ENCODE measurements around the gene SEMA4A. TPM values are rescaled to one million over a fixed set of nuclear protein-coding genes. Genes with fewer than 3 reads are reported as not detected.
"Not testable (repeated sequence)": the region's sequence is repeated elsewhere in the genome, so short reads cannot be mapped to it uniquely, and the experiment has no call there.

SEMA4A gene
- total RNA-seq, 4 donors from 2014 or later, result 21.4 to 36.6 (median 23.1) TPM

DNA sequence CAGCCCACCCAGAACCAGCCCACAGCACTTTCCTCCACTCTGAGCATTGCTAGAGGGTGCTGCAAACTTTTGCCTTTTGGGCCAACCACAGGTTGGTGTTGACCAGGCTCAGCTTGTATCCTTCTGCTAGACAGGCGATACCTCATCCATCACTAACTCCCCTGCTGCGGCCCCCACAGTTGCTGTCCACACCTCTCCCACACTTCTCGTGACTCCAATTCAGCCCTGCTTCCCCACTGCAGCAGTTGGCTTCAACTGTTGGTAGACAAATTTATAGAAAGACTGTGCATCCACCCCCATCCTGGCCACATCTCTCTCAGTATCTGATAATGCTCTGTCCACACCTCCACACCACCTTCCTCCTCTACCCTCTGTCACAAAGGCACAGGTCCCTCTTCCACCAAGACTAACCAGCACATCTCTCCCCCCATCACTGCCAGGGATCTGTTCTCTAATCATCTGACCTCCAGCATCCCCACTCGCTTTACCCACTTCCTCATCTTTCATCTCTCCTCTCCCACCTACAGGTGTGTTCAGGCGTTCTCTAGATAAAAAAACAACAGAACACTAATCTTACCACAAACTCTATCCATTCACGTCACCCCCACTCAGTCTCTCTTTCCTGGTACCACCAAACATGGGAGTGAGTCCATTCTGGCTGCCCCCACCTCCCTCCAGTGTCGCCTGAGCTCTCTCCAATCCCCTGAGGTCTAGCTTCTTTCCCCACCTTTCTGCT lies 24.7 kb downstream of the SEMA4A start:
- peaks cover 0 to 53% (median 8%) of the 10 kb centered on the region in 3 donors for H3K36me3 ChIP-seq
- WGBS, 2 donors, result 73 to 83% methylated on average over 7 of the region's 7 CpGs
- no peak overlapping the region for H3K4me3 ChIP-seq
- no peak overlapping the region for H3K27ac ChIP-seq
- DNase-seq, result no peak
- intact Hi-C loops (cut with DNase I), result no loop called here
- no peaks in the 10 kb centered on the region for H3K4me1 ChIP-seq
- H3K9me3 ChIP-seq, result no peaks in the 10 kb centered on the region
- no peak for TF ChIP-seq POLR2A (IDR thresholded peaks at IDR 0.05)
- TF ChIP-seq CTCF (IDR thresholded peaks at IDR 0.05), result no peak
- no peaks in the 10 kb centered on the region for H3K27me3 ChIP-seq

DNA sequence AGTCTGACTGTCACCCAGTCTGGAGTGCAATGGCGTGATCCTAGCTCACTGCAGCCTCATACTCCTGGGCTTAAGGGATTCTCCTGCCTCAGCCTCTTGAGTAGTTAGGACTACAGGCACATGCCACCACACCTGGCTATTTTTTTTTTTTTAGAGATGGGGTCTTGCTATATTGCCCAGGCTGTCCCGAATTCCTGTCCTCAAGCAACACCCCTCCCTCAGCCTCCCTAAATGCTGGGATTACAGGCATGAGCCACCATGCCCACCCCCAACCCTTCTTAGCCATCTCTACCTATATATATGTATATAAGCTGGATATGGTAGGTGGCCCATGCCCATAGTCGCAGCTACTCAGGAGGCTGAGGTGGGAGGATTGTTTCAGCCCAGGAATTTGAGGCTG lies 27.1 kb downstream of the SEMA4A start:
- no peak for DNase-seq
- TF ChIP-seq POLR2A (IDR thresholded peaks at IDR 0.05) (no peak), CTCF (IDR thresholded peaks at IDR 0.05) (no peak)
- no peaks in the 10 kb centered on the region for H3K9me3 ChIP-seq
- intact Hi-C loops (cut with DNase I), result no loop called here
- peaks cover 0 to 29% (median under 1%) of the 10 kb centered on the region in 3 donors for H3K36me3 ChIP-seq
- 94 to 100% methylated on average over 3 of the region's 3 CpGs for WGBS, 2 donors
- no peaks in the 10 kb centered on the region for H3K4me1 ChIP-seq
- H3K4me3 ChIP-seq, result no peak overlapping the region
- H3K27me3 ChIP-seq, result no peaks in the 10 kb centered on the region
- no peak overlapping the region for H3K27ac ChIP-seq

- H3K9me3 ChIP-seq; H3K27me3 ChIP-seq; H3K27ac ChIP-seq; DNase-seq; H3K4me1 ChIP-seq; intact Hi-C loops (cut with DNase I); H3K4me3 ChIP-seq: not testable (repeated sequence)
- H3K36me3 ChIP-seq, result peaks cover 0 to 19% (median 0%) of the 10 kb centered on the region in 3 donors
- 37 to 44% methylated on average over 3 to 8 of the region's 8 CpGs for WGBS, 2 donors
Measured at GRCh38 chr1:156181391-156181924, 28.1 kb downstream of the SEMA4A start.

GRCh38 chr1:156182010-156182779 lies 28.8 kb downstream of the SEMA4A start:
- H3K4me3 ChIP-seq; H3K9me3 ChIP-seq; intact Hi-C loops (cut with DNase I); H3K4me1 ChIP-seq; DNase-seq; H3K27me3 ChIP-seq; H3K27ac ChIP-seq: not testable (repeated sequence)
- WGBS, 2 donors, result 82 to 91% methylated on average over 12 of the region's 12 CpGs
- H3K36me3 ChIP-seq, result peaks cover 0 to 12% (median 0%) of the 10 kb centered on the region in 3 donors

GRCh38 chr1:156186347-156187177 lies 33.2 kb downstream of the SEMA4A start:
- H3K36me3 ChIP-seq; H3K27me3 ChIP-seq; H3K4me1 ChIP-seq; DNase-seq; intact Hi-C loops (cut with DNase I); H3K27ac ChIP-seq; H3K4me3 ChIP-seq; H3K9me3 ChIP-seq: not testable (repeated sequence)
- 82 to 97% methylated on average over 2 of the region's 2 CpGs for WGBS, 2 donors

DNA sequence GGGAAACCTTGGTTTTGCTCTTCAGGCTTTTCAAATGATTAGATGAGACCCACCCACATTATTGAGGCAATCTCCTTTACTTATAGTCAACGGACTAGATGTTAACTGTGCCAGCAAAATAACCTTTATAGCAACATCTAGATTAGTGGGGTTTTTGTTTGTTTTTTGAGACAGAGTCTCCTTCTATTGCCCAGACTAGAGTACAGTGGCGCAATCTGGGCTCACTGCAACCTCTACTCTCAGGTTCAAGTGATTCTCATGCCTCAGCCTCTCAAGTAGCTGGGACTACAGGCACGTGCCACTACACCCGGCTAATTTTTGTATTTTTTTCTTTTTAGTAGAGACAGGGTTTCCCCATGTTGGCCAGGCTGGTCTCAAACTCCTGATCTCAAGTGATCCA lies 36.9 kb downstream of the SEMA4A start:
- H3K27me3 ChIP-seq; intact Hi-C loops (cut with DNase I); DNase-seq; H3K9me3 ChIP-seq; H3K36me3 ChIP-seq; H3K4me3 ChIP-seq; H3K27ac ChIP-seq: not testable (repeated sequence)
- H3K4me1 ChIP-seq, result peaks cover 10 to 23% (median 11%) of the 10 kb centered on the region in 3 donors
- 76 to 86% methylated on average over 4 of the region's 4 CpGs for WGBS, 2 donors
